ENCODE data around the gene WASL.

GRCh38 chr7:123650595-123650994 lies 98.2 kb downstream of the WASL start:
- no peak for TF ChIP-seq POLR2AphosphoS5 (IDR thresholded peaks at IDR 0.05)
- TF ChIP-seq EP300 (IDR thresholded peaks at IDR 0.05) = no peak
- no peak for TF ChIP-seq CTCF (IDR thresholded peaks at IDR 0.05)
- TF ChIP-seq POLR2A (IDR thresholded peaks at IDR 0.05) = no peak
